HEK293T (cell line): ENCODE results near the gene GJD4.

Experiments
- CTCF ChIA-PET: fragments of 350-600 bp; formaldehyde crosslinking; extraction: SDS; loops from one replicate; lab custom pipeline; 2021; ENCODE audit warnings: antibody characterized with exemption, inconsistent platforms; lab: Yijun Ruan, JAX
- POLR2A ChIA-PET: fragments of 350-600 bp; formaldehyde crosslinking; extraction: SDS; loops from one replicate; lab custom pipeline; 2020; ENCODE audit warnings: antibody characterized with exemption, inconsistent platforms; lab: Yijun Ruan, JAX
- DNase-seq: peaks from one replicate; pipeline ENCODE4 v3.0.0; 2012; ENCODE audit warnings: mixed read lengths; ENCODE audit errors: extremely low spot score
- ARNT ChIP-seq: fragments of 450-650 bp; IDR thresholded peaks from 2 replicates; pipeline ENCODE4 v1.6.1; 2017; ENCODE audit warnings: mild to moderate bottlenecking
- BHLHE40 ChIP-seq: fragments of 450-650 bp; IDR thresholded peaks from 2 replicates; pipeline ENCODE4 v1.6.1; 2016; ENCODE audit warnings: mild to moderate bottlenecking, moderate library complexity, borderline replicate concordance
- CTBP1 ChIP-seq: fragments of 450-650 bp; IDR thresholded peaks from 2 replicates; pipeline ENCODE4 v1.6.1; 2016; ENCODE audit warnings: borderline replicate concordance
- ELF4 ChIP-seq: fragments of 450-650 bp; IDR thresholded peaks from 2 replicates; pipeline ENCODE4 v1.6.1; 2017; ENCODE audit warnings: antibody characterized with exemption
- FOXA1 ChIP-seq: fragments of 450-650 bp; IDR thresholded peaks from 2 replicates; pipeline ENCODE4 v1.6.1; 2016; ENCODE audit warnings: mild to moderate bottlenecking
- FOXK2 ChIP-seq: fragments of 450-650 bp; IDR thresholded peaks from 2 replicates; pipeline ENCODE4 v1.6.1; 2016; ENCODE audit warnings: mild to moderate bottlenecking
- FOXM1 ChIP-seq: fragments of 450-650 bp; IDR thresholded peaks from 2 replicates; pipeline ENCODE4 v1.6.1; 2017; ENCODE audit warnings: mild to moderate bottlenecking, borderline replicate concordance
- HDGF ChIP-seq: fragments of 450-650 bp; IDR thresholded peaks from 2 replicates; pipeline ENCODE4 v1.6.1; 2017; ENCODE audit warnings: antibody characterized with exemption, borderline replicate concordance
- L3MBTL2 ChIP-seq: fragments of 450-650 bp; conservative IDR thresholded peaks from 2 replicates; pipeline ENCODE4 v1.6.1; 2016; ENCODE audit warnings: mild to moderate bottlenecking
- LEF1 ChIP-seq: fragments of 450-650 bp; IDR thresholded peaks from 2 replicates; pipeline ENCODE4 v1.6.1; 2017; ENCODE audit warnings: mild to moderate bottlenecking, borderline replicate concordance
- NFRKB ChIP-seq: fragments of 450-650 bp; IDR thresholded peaks from 2 replicates; pipeline ENCODE4 v1.6.1; 2016; ENCODE audit warnings: mild to moderate bottlenecking, moderate library complexity
- SP1 ChIP-seq: fragments of 450-650 bp; IDR thresholded peaks from 2 replicates; pipeline ENCODE4 v1.6.1; 2017
- SUZ12 ChIP-seq: fragments of 450-650 bp; IDR thresholded peaks from 2 replicates; pipeline ENCODE4 v1.6.1; 2016; ENCODE audit warnings: mild to moderate bottlenecking
- TARDBP ChIP-seq: fragments of 450-650 bp; IDR thresholded peaks from 2 replicates; pipeline ENCODE4 v1.6.1; 2016
- ZNF384 ChIP-seq: fragments of 450-650 bp; IDR thresholded peaks from 2 replicates; pipeline ENCODE4 v1.6.1; 2016
- TF ChIP-seq, protein P1 (sequence below): fragments of 450-650 bp; IDR thresholded peaks from 2 replicates; pipeline ENCODE4 v1.6.1; 2016

GJD4 gene

GRCh38 chr10:35569111-35569707, 35.9 kb upstream of the GJD4 start:
- POLR2A ChIA-PET = no interaction called here
- TF ChIP-seq FOXK2 (no peak), LEF1 (no peak), NFRKB (no peak), SP1 (no peak), CTBP1 (no peak), SUZ12 (no peak), HDGF (no peak), FOXM1 (no peak), BHLHE40 (no peak), ARNT (no peak), FOXA1 (no peak), TARDBP (no peak), L3MBTL2 (no peak), ELF4 (no peak), ZNF384 (no peak)
- TF ChIP-seq, protein P1, sequence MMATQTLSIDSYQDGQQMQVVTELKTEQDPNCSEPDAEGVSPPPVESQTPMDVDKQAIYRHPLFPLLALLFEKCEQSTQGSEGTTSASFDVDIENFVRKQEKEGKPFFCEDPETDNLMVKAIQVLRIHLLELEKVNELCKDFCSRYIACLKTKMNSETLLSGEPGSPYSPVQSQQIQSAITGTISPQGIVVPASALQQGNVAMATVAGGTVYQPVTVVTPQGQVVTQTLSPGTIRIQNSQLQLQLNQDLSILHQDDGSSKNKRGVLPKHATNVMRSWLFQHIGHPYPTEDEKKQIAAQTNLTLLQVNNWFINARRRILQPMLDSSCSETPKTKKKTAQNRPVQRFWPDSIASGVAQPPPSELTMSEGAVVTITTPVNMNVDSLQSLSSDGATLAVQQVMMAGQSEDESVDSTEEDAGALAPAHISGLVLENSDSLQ = no peak
- CTCF ChIA-PET = no interaction called here
- no peak for DNase-seq

DNA sequence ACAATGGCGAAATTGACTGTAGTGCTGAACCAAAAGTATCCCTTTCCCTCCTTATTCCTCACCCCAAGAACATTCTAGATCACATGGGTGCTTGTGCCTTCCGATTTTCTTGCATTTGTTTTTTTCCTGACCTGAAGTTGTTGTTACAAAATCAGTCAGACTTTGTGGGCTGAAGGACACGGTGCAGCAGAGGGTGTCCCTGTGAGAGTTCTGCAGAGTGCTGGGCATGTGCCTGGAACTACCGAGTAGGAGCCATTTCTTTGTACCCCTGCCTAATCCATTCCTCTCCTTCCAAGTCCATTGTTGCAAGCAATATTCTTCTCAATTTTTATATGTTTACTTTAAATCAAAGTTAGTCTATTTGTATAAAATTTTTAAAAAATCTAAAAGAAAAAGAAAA, 35.3 kb upstream of the GJD4 start:
- ChIA-PET CTCF (no interaction called here), POLR2A (no interaction called here)
- TF ChIP-seq TARDBP (no peak), L3MBTL2 (no peak), CTBP1 (no peak), HDGF (no peak), FOXK2 (no peak), SUZ12 (no peak), LEF1 (no peak), ELF4 (no peak), SP1 (no peak), FOXM1 (no peak), NFRKB (no peak), ARNT (no peak), FOXA1 (no peak), ZNF384 (no peak), BHLHE40 (no peak)
- TF ChIP-seq, protein P1 = no peak
- no peak for DNase-seq

- DNase-seq = no peak
- POLR2A ChIA-PET = no interaction called here
- CTCF ChIA-PET = no interaction called here
- TF ChIP-seq CTBP1 (no peak), ARNT (no peak), ZNF384 (no peak), SUZ12 (no peak), ELF4 (no peak), SP1 (no peak)
- TF ChIP-seq, protein P1 = no peak
Observed at GRCh38 chr10:35570397-35570796, 34.7 kb upstream of the GJD4 start.

DNA sequence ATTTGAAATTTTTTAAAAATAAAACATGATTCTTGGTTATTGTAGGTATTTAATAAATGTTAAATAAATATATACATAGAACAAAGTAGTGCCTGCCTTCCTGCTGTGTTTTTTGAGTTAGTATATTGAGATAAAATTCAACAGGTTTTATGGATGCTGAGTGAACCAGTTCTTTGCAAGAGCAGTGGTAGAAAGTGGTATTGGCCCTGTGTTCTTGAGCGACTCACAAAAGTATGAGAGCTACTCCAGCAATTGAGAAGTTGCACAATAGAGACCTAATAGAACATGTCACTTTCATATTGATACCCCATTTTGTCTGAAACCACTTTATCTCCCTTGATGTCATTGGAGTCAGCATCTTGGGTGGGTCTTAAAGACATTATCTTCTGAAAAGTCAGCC, 32.6 kb upstream of the GJD4 start:
- ChIA-PET CTCF (interaction anchor here (0.7 to 1.3 kb wide), 3 partner anchors 9 to 151 kb away, joined by 3 to 10 read pairs (median 3); no protein-coding TSS in a partner anchor), POLR2A (no interaction called here)
- DNase-seq = no peak
- TF ChIP-seq HDGF = no peak
- TF ChIP-seq ELF4 = no peak
- no peak for TF ChIP-seq TARDBP
- TF ChIP-seq, protein P1 = no peak
- TF ChIP-seq ARNT = no peak
- TF ChIP-seq L3MBTL2 = no peak
- TF ChIP-seq NFRKB = no peak
- TF ChIP-seq BHLHE40 = no peak
- no peak for TF ChIP-seq ZNF384
- no peak for TF ChIP-seq SP1
- TF ChIP-seq LEF1 = no peak
- TF ChIP-seq FOXK2 = no peak
- TF ChIP-seq SUZ12 = no peak
- TF ChIP-seq FOXA1 = no peak

GRCh38 chr10:35573796-35574195, 31.3 kb upstream of the GJD4 start:
- DNase-seq = no peak
- TF ChIP-seq ZNF384 = no peak
- TF ChIP-seq BHLHE40 = no peak
- no peak for TF ChIP-seq ARNT
- TF ChIP-seq FOXM1 = no peak
- no peak for TF ChIP-seq SUZ12
- no peak for TF ChIP-seq CTBP1
- TF ChIP-seq ELF4 = no peak
- TF ChIP-seq NFRKB = no peak
- TF ChIP-seq, protein P1 = no peak
- no peak for TF ChIP-seq FOXK2
- no peak for TF ChIP-seq HDGF
- no peak for TF ChIP-seq FOXA1
- no peak for TF ChIP-seq LEF1
- no peak for TF ChIP-seq SP1
- TF ChIP-seq L3MBTL2 = no peak
- no peak for TF ChIP-seq TARDBP
- ChIA-PET CTCF (no interaction called here), POLR2A (no interaction called here)
